OCI-LY1 (cell line): ENCODE results near the gene UST.

Experiments used
- H2AFZ ChIP-seq: fragments of 200-600 bp; sonication (generic), shearing (Covaris generic); 2 replicates; pipeline ENCODE4 v1.6.0; 2014; ENCODE audit warnings: antibody characterized with exemption, mild to moderate bottlenecking, low read length
- H3F3A ChIP-seq: fragments of 200-600 bp; sonication (generic), shearing (Covaris generic); 2 replicates; pipeline ENCODE4 v1.6.0; 2014; ENCODE audit warnings: mild to moderate bottlenecking, antibody characterized with exemption, low read length, moderate library complexity; ENCODE audit not compliant: insufficient read depth
- H3K27ac ChIP-seq: fragments of 200-600 bp; sonication (generic); 2 replicates; pipeline ENCODE4 v1.5.1; 2014; ENCODE audit warnings: low read length, mixed run types, mild to moderate bottlenecking, low read depth; ENCODE audit not compliant: poor library complexity, severe bottlenecking
- H3K27me3 ChIP-seq: fragments of 200-600 bp; sonication (generic); 2 replicates; pipeline ENCODE4 v1.6.0; 2014; ENCODE audit warnings: antibody characterized with exemption, mild to moderate bottlenecking, low read length, moderate library complexity; ENCODE audit not compliant: insufficient read depth
- H3K36me3 ChIP-seq: fragments of 200-600 bp; sonication (generic); 2 replicates; pipeline ENCODE4 v1.6.1; 2014; ENCODE audit warnings: mild to moderate bottlenecking, antibody characterized with exemption, low read length, moderate library complexity, mixed read lengths; ENCODE audit not compliant: insufficient read depth
- H3K4me1 ChIP-seq: fragments of 200-600 bp; sonication (generic); 2 replicates; pipeline ENCODE4 v1.5.1; 2014; ENCODE audit warnings: mild to moderate bottlenecking, low read length, moderate library complexity; ENCODE audit not compliant: insufficient read depth, severe bottlenecking
- H3K4me2 ChIP-seq: fragments of 200-600 bp; sonication (generic), shearing (Covaris generic); 2 replicates; pipeline ENCODE4 v1.6.1; 2014; ENCODE audit warnings: low read length
- H3K4me3 ChIP-seq: fragments of 200-600 bp; sonication (generic); 2 replicates; pipeline ENCODE4 v1.5.1; 2014; ENCODE audit warnings: low read length, low read depth, mild to moderate bottlenecking, mixed read lengths; ENCODE audit not compliant: poor library complexity, severe bottlenecking
- H3K79me2 ChIP-seq: fragments of 200-600 bp; shearing (Covaris generic); 2 replicates; pipeline ENCODE4 v1.6.1; 2016; ENCODE audit warnings: mixed run types, low read length, mixed read lengths; ENCODE audit not compliant: insufficient read depth
- H3K9ac ChIP-seq: fragments of 200-600 bp; sonication (generic), shearing (Covaris generic); 2 replicates; pipeline ENCODE4 v1.6.1; 2014; ENCODE audit warnings: mild to moderate bottlenecking, low read length, mixed read lengths
- H3K9me2 ChIP-seq: fragments of 200-600 bp; sonication (generic), shearing (Covaris generic); 2 replicates; pipeline ENCODE4 v1.6.1; 2014; ENCODE audit warnings: low read depth, mild to moderate bottlenecking, low read length, mixed read lengths
- H3K9me3 ChIP-seq: fragments of 200-600 bp; shearing (Covaris generic); 2 replicates; pipeline ENCODE4 v1.6.1; 2014; ENCODE audit warnings: low read length, mixed read lengths
- H4K20me1 ChIP-seq: fragments of 200-600 bp; sonication (generic), shearing (Covaris generic); 2 replicates; pipeline ENCODE4 v1.6.0; 2016; ENCODE audit warnings: mild to moderate bottlenecking, low read length; ENCODE audit not compliant: insufficient read depth
- CTCF ChIP-seq: fragments of 200-600 bp; sonication (generic), shearing (Covaris generic); IDR thresholded peaks from 2 replicates; pipeline ENCODE4 v1.5.1; 2017; ENCODE audit warnings: mild to moderate bottlenecking, antibody characterized with exemption, low read length, moderate library complexity, mixed read lengths
- EZH2 ChIP-seq: fragments of 200-600 bp; sonication (generic), shearing (Covaris generic); IDR thresholded peaks from 2 replicates; pipeline ENCODE4 v1.8.0; 2017; ENCODE audit warnings: borderline replicate concordance, mixed run types, mild to moderate bottlenecking, antibody characterized with exemption, low read length, moderate library complexity, mixed read lengths

The UST gene

GRCh38 chr6:148924226-148925012 is 177.6 kb downstream of the UST start:
- H3K27me3 ChIP-seq: no peaks in the 10 kb centered on the region
- H4K20me1 ChIP-seq: no peaks in the 10 kb centered on the region
- H3K4me2 ChIP-seq: no peak overlapping the region
- H3K9ac ChIP-seq: no peak overlapping the region
- no peak overlapping the region for H3K4me3 ChIP-seq
- H3K9me2 ChIP-seq: no peaks in the 10 kb centered on the region
- no peak for TF ChIP-seq EZH2
- H3K27ac ChIP-seq: no peak overlapping the region
- no peaks in the 10 kb centered on the region for H3K79me2 ChIP-seq
- H3K4me1 ChIP-seq: no peaks in the 10 kb centered on the region
- H3K36me3 ChIP-seq: no peaks in the 10 kb centered on the region
- H2AFZ ChIP-seq: no peak overlapping the region
- no peaks in the 10 kb centered on the region for H3F3A ChIP-seq
- no peaks in the 10 kb centered on the region for H3K9me3 ChIP-seq

- H3K9me3 ChIP-seq: no peaks in the 10 kb centered on the region
- H3F3A ChIP-seq: no peaks in the 10 kb centered on the region
- no peak overlapping the region for H2AFZ ChIP-seq
- no peaks in the 10 kb centered on the region for H3K9me2 ChIP-seq
- no peak overlapping the region for H3K9ac ChIP-seq
- H4K20me1 ChIP-seq: no peaks in the 10 kb centered on the region
- H3K27ac ChIP-seq: no peak overlapping the region
- TF ChIP-seq EZH2 (no peak), CTCF (no peak)
- H3K4me1 ChIP-seq: no peaks in the 10 kb centered on the region
- H3K36me3 ChIP-seq: no peaks in the 10 kb centered on the region
- H3K4me2 ChIP-seq: no peak overlapping the region
- no peaks in the 10 kb centered on the region for H3K79me2 ChIP-seq
- H3K27me3 ChIP-seq: no peaks in the 10 kb centered on the region
- H3K4me3 ChIP-seq: no peak overlapping the region
These were observed 178.9 kb downstream of the UST start for GRCh38 chr6:148925701-148926100.

- no peaks in the 10 kb centered on the region for H3K36me3 ChIP-seq
- H3K9me2 ChIP-seq: no peaks in the 10 kb centered on the region
- no peak overlapping the region for H3K27ac ChIP-seq
- H3F3A ChIP-seq: no peaks in the 10 kb centered on the region
- no peak overlapping the region for H2AFZ ChIP-seq
- no peak overlapping the region for H3K4me3 ChIP-seq
- TF ChIP-seq EZH2 (no peak), CTCF (no peak)
- H3K9me3 ChIP-seq: no peaks in the 10 kb centered on the region
- no peaks in the 10 kb centered on the region for H3K4me1 ChIP-seq
- no peak overlapping the region for H3K9ac ChIP-seq
- no peak overlapping the region for H3K4me2 ChIP-seq
- no peaks in the 10 kb centered on the region for H3K79me2 ChIP-seq
- H3K27me3 ChIP-seq: no peaks in the 10 kb centered on the region
- H4K20me1 ChIP-seq: no peaks in the 10 kb centered on the region
These were observed 179.6 kb downstream of the UST start for GRCh38 chr6:148926478-148926877.

GRCh38 chr6:148927586-148927985 is 180.8 kb downstream of the UST start:
- Histone ChIP-seq H3K27ac (no peak overlapping the region), H3K27me3 (no peaks in the 10 kb centered on the region), H4K20me1 (no peaks in the 10 kb centered on the region), H3K9me2 (no peaks in the 10 kb centered on the region), H2AFZ (no peak overlapping the region), H3K36me3 (no peaks in the 10 kb centered on the region), H3K4me2 (no peak overlapping the region), H3K9me3 (no peaks in the 10 kb centered on the region), H3K4me3 (no peak overlapping the region), H3K79me2 (no peaks in the 10 kb centered on the region), H3F3A (no peaks in the 10 kb centered on the region), H3K4me1 (no peaks in the 10 kb centered on the region), H3K9ac (no peak overlapping the region)
- TF ChIP-seq EZH2: no peak
- no peak for TF ChIP-seq CTCF
